Measurements from ENCODE around the gene SEC24B.

- no peak for TF ChIP-seq CTCF (IDR thresholded peaks at IDR 0.05; ENCODE audit: low read depth, low read length)
- TF ChIP-seq EZH2phosphoT487 (IDR thresholded peaks at IDR 0.05; ENCODE audit: low read depth): no peak
These were observed 154.6 kb downstream of the SEC24B start for GRCh38 chr4:109588176-109588575.
